Measurements from ENCODE around the gene SLC12A9.
"Not testable (repeated sequence)": the region's sequence is repeated elsewhere in the genome, so short reads cannot be mapped to it uniquely, and the experiment has no call there.

SLC12A9 gene

DNA sequence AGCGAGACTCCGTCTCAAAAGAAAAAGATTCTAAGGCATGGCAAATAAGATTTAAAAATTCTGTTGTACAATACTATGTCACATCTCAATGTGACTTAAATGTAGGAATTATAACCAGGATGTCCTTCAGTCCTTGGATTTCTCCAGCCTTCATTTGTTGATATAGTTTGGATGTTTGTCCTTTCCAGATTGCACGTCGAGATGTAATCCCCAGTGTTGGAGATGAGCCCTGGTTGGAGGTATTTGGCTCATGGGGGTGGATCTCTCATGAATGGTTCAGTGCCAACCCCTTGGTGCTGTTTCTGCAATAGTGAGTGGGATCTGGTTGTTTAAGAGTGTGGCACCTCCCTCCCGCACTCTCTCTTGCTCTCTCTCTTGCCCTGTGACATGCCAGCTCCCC is 56.0 kb downstream of the SLC12A9 start:
- no peak overlapping the region for H3K4ac ChIP-seq (ENCODE audit: low read depth in 1 of 2, low read length in 2 of 2)
- no peak overlapping the region for H3K4me3 ChIP-seq (ENCODE audit: insufficient read depth in 1 of 2, low read depth in 1 of 2, low read length in 2 of 2)
- H4K91ac ChIP-seq (ENCODE audit: low read length), result no peak overlapping the region
- no peak overlapping the region for H3K23ac ChIP-seq (ENCODE audit: low read length in 2 of 2)
- H3K9me3 ChIP-seq (ENCODE audit: control insufficient read depth, low read length), result peaks cover 5% of the 10 kb centered on the region
- no peak overlapping the region for H3K14ac ChIP-seq (ENCODE audit: low read length in 2 of 2)
- no peaks in the 10 kb centered on the region for H3K36me3 ChIP-seq (ENCODE audit: control insufficient read depth in 1 of 2, insufficient read depth in 2 of 2, low read depth in 1 of 2, low read length in 2 of 2)
- no peak overlapping the region for H3K27ac ChIP-seq (ENCODE audit: low read length, poor library complexity, severe bottlenecking)
- H3K9ac ChIP-seq (ENCODE audit: low read length), result no peak overlapping the region
- no peaks in the 10 kb centered on the region for H3K79me1 ChIP-seq (replicated peaks; ENCODE audit: low read length, poor library complexity, severe bottlenecking)
- no peak overlapping the region for H3K18ac ChIP-seq (ENCODE audit: low read depth in 1 of 2, low read length in 2 of 2)
- H2AFZ ChIP-seq (ENCODE audit: low read depth, low read length), result no peak overlapping the region
- no peaks in the 10 kb centered on the region for H3K4me1 ChIP-seq (ENCODE audit: control insufficient read depth, insufficient read depth, low read depth, low read length)
- no peak overlapping the region for H2BK12ac ChIP-seq (ENCODE audit: low read length in 2 of 2)
- no peak overlapping the region for H4K8ac ChIP-seq (ENCODE audit: low read length)
- WGBS, result 93% methylated on average over 3 of the region's 5 CpGs
- no peak overlapping the region for H3K4me2 ChIP-seq (ENCODE audit: low read length, poor library complexity, severe bottlenecking)
- no peak for DNase-seq
- H2AK5ac ChIP-seq (ENCODE audit: low read length, severe bottlenecking), result no peak overlapping the region
- H2BK5ac ChIP-seq (ENCODE audit: low read depth, low read length, poor library complexity, severe bottlenecking), result no peak overlapping the region
- H2BK15ac ChIP-seq (ENCODE audit: low read depth, poor library complexity, severe bottlenecking), result no peak overlapping the region
- no peak overlapping the region for H2BK120ac ChIP-seq (ENCODE audit: low read depth, low read length)
- peaks cover 0 to 5% of the 10 kb centered on the region in 2 experiments for H3K27me3 ChIP-seq (ENCODE audit: control insufficient read depth in 1 of 2, insufficient read depth in 1 of 2, low read length in 2 of 2)

DNA sequence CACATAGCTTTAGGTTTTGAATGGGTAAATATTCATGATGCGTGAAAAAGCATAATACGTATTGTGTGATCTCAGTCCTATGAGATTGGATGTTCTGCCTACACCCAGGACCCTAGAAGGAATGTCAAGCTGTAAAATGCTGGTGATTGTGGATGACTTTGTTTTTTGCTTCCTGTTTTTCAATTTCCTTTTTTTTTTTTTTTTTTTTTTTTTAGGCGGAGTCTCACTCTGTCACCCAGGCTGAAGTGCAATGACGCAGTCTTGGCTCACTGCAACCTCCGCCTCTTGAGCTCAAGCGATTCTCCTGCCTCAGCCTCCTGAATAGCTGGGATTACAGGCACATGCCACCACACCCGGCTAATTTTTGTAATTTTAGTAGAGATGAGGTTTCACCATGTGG is 57.9 kb downstream of the SLC12A9 start:
- H3K14ac ChIP-seq (ENCODE audit: low read length in 2 of 2); H3K79me1 ChIP-seq (replicated peaks; ENCODE audit: low read length, poor library complexity, severe bottlenecking); H3K27ac ChIP-seq (ENCODE audit: low read length, poor library complexity, severe bottlenecking); H3K36me3 ChIP-seq (ENCODE audit: control insufficient read depth in 1 of 2, insufficient read depth in 2 of 2, low read depth in 1 of 2, low read length in 2 of 2); H3K9me3 ChIP-seq (ENCODE audit: control insufficient read depth, low read length); H3K4me1 ChIP-seq (ENCODE audit: control insufficient read depth, insufficient read depth, low read depth, low read length); H2BK15ac ChIP-seq (ENCODE audit: low read depth, poor library complexity, severe bottlenecking); H2AK5ac ChIP-seq (ENCODE audit: low read length, severe bottlenecking); H3K27me3 ChIP-seq (ENCODE audit: control insufficient read depth in 1 of 2, insufficient read depth in 1 of 2, low read length in 2 of 2); H3K9ac ChIP-seq (ENCODE audit: low read length); H2BK12ac ChIP-seq (ENCODE audit: low read length in 2 of 2); DNase-seq; H2BK5ac ChIP-seq (ENCODE audit: low read depth, low read length, poor library complexity, severe bottlenecking); H3K4me3 ChIP-seq (ENCODE audit: insufficient read depth in 1 of 2, low read depth in 1 of 2, low read length in 2 of 2); H3K23ac ChIP-seq (ENCODE audit: low read length in 2 of 2); H3K18ac ChIP-seq (ENCODE audit: low read depth in 1 of 2, low read length in 2 of 2); H2AFZ ChIP-seq (ENCODE audit: low read depth, low read length); H4K8ac ChIP-seq (ENCODE audit: low read length); H4K91ac ChIP-seq (ENCODE audit: low read length); H3K4ac ChIP-seq (ENCODE audit: low read depth in 1 of 2, low read length in 2 of 2); H3K4me2 ChIP-seq (ENCODE audit: low read length, poor library complexity, severe bottlenecking); H2BK120ac ChIP-seq (ENCODE audit: low read depth, low read length): not testable (repeated sequence)
- 97% methylated on average over 6 of the region's 7 CpGs for WGBS

DNA sequence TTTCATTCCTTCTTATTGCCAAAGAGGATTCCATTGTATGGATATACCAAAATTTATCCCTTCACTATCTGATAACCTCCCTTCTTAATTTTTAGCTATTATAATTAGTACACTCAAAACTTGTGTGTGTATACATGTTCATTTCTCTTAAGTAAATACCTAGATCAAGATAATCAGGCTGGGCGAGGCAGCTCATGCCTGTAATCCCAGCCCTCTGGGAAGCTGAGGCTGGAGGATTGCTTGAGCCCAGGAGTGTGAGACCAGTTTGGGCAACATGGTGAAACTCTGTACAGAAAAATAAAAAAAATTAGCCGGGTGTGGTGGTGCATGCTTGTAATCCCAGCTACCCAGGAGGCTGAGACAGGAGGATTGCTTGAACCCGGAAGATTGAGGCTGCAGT is 59.0 kb downstream of the SLC12A9 start:
- no peaks in the 10 kb centered on the region for H3K36me3 ChIP-seq (ENCODE audit: control insufficient read depth in 1 of 2, insufficient read depth in 2 of 2, low read depth in 1 of 2, low read length in 2 of 2)
- peaks cover 0 to 5% of the 10 kb centered on the region in 2 experiments for H3K27me3 ChIP-seq (ENCODE audit: control insufficient read depth in 1 of 2, insufficient read depth in 1 of 2, low read length in 2 of 2)
- no peak overlapping the region for H3K14ac ChIP-seq (ENCODE audit: low read length in 2 of 2)
- H3K79me1 ChIP-seq (replicated peaks; ENCODE audit: low read length, poor library complexity, severe bottlenecking), result no peaks in the 10 kb centered on the region
- no peak overlapping the region for H3K4me3 ChIP-seq (ENCODE audit: insufficient read depth in 1 of 2, low read depth in 1 of 2, low read length in 2 of 2)
- peaks cover under 1% of the 10 kb centered on the region for H3K9me3 ChIP-seq (ENCODE audit: control insufficient read depth, low read length)
- H2AFZ ChIP-seq (ENCODE audit: low read depth, low read length), result no peak overlapping the region
- no peak overlapping the region for H3K9ac ChIP-seq (ENCODE audit: low read length)
- H4K8ac ChIP-seq (ENCODE audit: low read length), result no peak overlapping the region
- no peak overlapping the region for H2BK5ac ChIP-seq (ENCODE audit: low read depth, low read length, poor library complexity, severe bottlenecking)
- no peak overlapping the region for H3K4ac ChIP-seq (ENCODE audit: low read depth in 1 of 2, low read length in 2 of 2)
- no peak for DNase-seq
- H3K4me1 ChIP-seq (ENCODE audit: control insufficient read depth, insufficient read depth, low read depth, low read length), result no peaks in the 10 kb centered on the region
- no peak overlapping the region for H2BK120ac ChIP-seq (ENCODE audit: low read depth, low read length)
- 85% methylated on average over 1 of the region's 3 CpGs for WGBS
- H3K27ac ChIP-seq (ENCODE audit: low read length, poor library complexity, severe bottlenecking), result no peak overlapping the region
- H2BK12ac ChIP-seq (ENCODE audit: low read length in 2 of 2), result no peak overlapping the region
- no peak overlapping the region for H2AK5ac ChIP-seq (ENCODE audit: low read length, severe bottlenecking)
- no peak overlapping the region for H3K23ac ChIP-seq (ENCODE audit: low read length in 2 of 2)
- H3K4me2 ChIP-seq (ENCODE audit: low read length, poor library complexity, severe bottlenecking), result no peak overlapping the region
- no peak overlapping the region for H4K91ac ChIP-seq (ENCODE audit: low read length)
- no peak overlapping the region for H2BK15ac ChIP-seq (ENCODE audit: low read depth, poor library complexity, severe bottlenecking)
- H3K18ac ChIP-seq (ENCODE audit: low read depth in 1 of 2, low read length in 2 of 2), result no peak overlapping the region

DNA sequence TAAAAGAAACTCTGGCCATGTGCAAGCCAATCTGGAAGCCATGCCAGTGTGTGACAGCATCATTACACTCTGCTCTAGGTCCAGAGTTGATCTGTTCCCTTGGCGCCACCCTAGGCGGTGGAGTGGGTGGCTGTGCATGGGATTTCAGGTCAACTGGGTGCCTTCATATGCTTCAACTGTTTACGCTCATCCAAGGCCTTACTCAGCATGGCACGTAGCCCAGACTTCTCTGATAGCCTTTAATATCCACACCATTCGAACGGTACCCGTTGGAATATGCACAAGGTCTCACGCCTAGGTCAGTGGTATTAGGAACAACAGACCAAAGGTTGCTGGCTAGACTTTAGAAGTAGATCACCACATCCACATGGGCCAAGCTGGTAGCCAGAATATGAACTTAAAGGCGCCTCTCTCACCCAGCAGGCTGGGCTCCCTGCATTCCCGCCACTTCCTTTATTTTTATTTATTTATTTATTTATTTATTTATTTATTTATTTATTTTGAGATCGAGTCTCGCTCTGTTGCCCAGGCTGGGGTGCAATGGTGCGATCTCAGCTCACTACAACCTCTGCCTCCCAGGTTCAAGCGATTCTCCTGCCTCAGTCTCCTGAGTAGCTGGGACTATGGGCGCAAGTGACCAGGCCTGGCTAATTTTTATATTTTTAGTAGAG is 61.8 kb downstream of the SLC12A9 start:
- no peaks in the 10 kb centered on the region for H3K79me1 ChIP-seq (replicated peaks; ENCODE audit: low read length, poor library complexity, severe bottlenecking)
- no peak overlapping the region for H2BK15ac ChIP-seq (ENCODE audit: low read depth, poor library complexity, severe bottlenecking)
- no peak overlapping the region for H2BK5ac ChIP-seq (ENCODE audit: low read depth, low read length, poor library complexity, severe bottlenecking)
- whole genome bisulfite sequencing, result 91% methylated on average over 12 of the region's 15 CpGs
- H2BK120ac ChIP-seq (ENCODE audit: low read depth, low read length), result no peak overlapping the region
- H3K4me1 ChIP-seq (ENCODE audit: control insufficient read depth, insufficient read depth, low read depth, low read length), result no peaks in the 10 kb centered on the region
- peaks cover 0 to 5% of the 10 kb centered on the region in 2 experiments for H3K27me3 ChIP-seq (ENCODE audit: control insufficient read depth in 1 of 2, insufficient read depth in 1 of 2, low read length in 2 of 2)
- H3K23ac ChIP-seq (ENCODE audit: low read length in 2 of 2), result no peak overlapping the region
- no peak overlapping the region for H3K14ac ChIP-seq (ENCODE audit: low read length in 2 of 2)
- no peak overlapping the region for H3K18ac ChIP-seq (ENCODE audit: low read depth in 1 of 2, low read length in 2 of 2)
- no peaks in the 10 kb centered on the region for H3K9me3 ChIP-seq (ENCODE audit: control insufficient read depth, low read length)
- H3K4me2 ChIP-seq (ENCODE audit: low read length, poor library complexity, severe bottlenecking), result no peak overlapping the region
- H2AK5ac ChIP-seq (ENCODE audit: low read length, severe bottlenecking), result no peak overlapping the region
- H2BK12ac ChIP-seq (ENCODE audit: low read length in 2 of 2), result no peak overlapping the region
- H4K8ac ChIP-seq (ENCODE audit: low read length), result no peak overlapping the region
- no peak overlapping the region for H3K4ac ChIP-seq (ENCODE audit: low read depth in 1 of 2, low read length in 2 of 2)
- no peak overlapping the region for H3K4me3 ChIP-seq (ENCODE audit: insufficient read depth in 1 of 2, low read depth in 1 of 2, low read length in 2 of 2)
- no peaks in the 10 kb centered on the region for H3K36me3 ChIP-seq (ENCODE audit: control insufficient read depth in 1 of 2, insufficient read depth in 2 of 2, low read depth in 1 of 2, low read length in 2 of 2)
- no peak overlapping the region for H3K27ac ChIP-seq (ENCODE audit: low read length, poor library complexity, severe bottlenecking)
- no peak for DNase-seq
- no peak overlapping the region for H3K9ac ChIP-seq (ENCODE audit: low read length)
- no peak overlapping the region for H4K91ac ChIP-seq (ENCODE audit: low read length)
- no peak overlapping the region for H2AFZ ChIP-seq (ENCODE audit: low read depth, low read length)
